HepG2 (cell line): ENCODE results near the gene DDRGK1. TPM values are rescaled to one million over a fixed set of nuclear protein-coding genes. Genes with fewer than 3 reads are reported as not detected.

Experiments
- BRCA1 ChIP-seq: sonication (generic); formaldehyde crosslinking; IDR thresholded peaks from 2 replicates; pipeline ENCODE4 v1.4.0; 2020; ENCODE audit warnings: missing genetic modification reagents
- CCAR2 ChIP-seq: fragments of 200-400 bp; formaldehyde crosslinking; optimal IDR thresholded peaks from 2 replicates; pipeline ENCODE3; 2018; ENCODE audit warnings: low read depth, mild to moderate bottlenecking, low read length, moderate library complexity
- CREB1 ChIP-seq, 2 experiments: fragments of 450-650 bp in 1 of 2; IDR thresholded peaks; 2 replicates each; pipeline ENCODE4 v1.6.1; 2016 to 2017; ENCODE audit warnings: control low read depth in 1 of 2, mild to moderate bottlenecking in 1 of 2, missing compliant biosample characterization in 1 of 2, missing genetic modification characterization in 1 of 2
- FOXO4 ChIP-seq: sonication (generic); formaldehyde crosslinking; conservative IDR thresholded peaks from 2 replicates; pipeline ENCODE4 v1.8.1; 2023; ENCODE audit warnings: missing genetic modification reagents
- JDP2 ChIP-seq: sonication (generic); formaldehyde crosslinking; IDR thresholded peaks from 2 replicates; pipeline ENCODE4 v1.8.1; 2022; ENCODE audit warnings: missing genetic modification reagents, borderline replicate concordance
- RARG ChIP-seq: sonication (generic); formaldehyde crosslinking; IDR thresholded peaks from 2 replicates; pipeline ENCODE4 v1.4.0; 2020; ENCODE audit warnings: low read depth, mild to moderate bottlenecking, missing genetic modification reagents
- RBM22 ChIP-seq: fragments of 200-400 bp; formaldehyde crosslinking; optimal IDR thresholded peaks from 2 replicates; pipeline ENCODE3; 2017; ENCODE audit warnings: mild to moderate bottlenecking, low read length, moderate library complexity
- RELA ChIP-seq: sonication (generic); formaldehyde crosslinking; IDR thresholded peaks from 2 replicates; pipeline ENCODE4 v1.4.0; 2020; ENCODE audit warnings: missing genetic modification reagents
- RFX5 ChIP-seq: IDR thresholded peaks from 2 replicates; pipeline ENCODE4 v1.6.1; 2011; ENCODE audit warnings: low read depth, low read length, improper control_type of control experiment
- RNF2 ChIP-seq: fragments of 450-650 bp; conservative IDR thresholded peaks from 2 replicates; pipeline ENCODE4 v1.6.1; 2016; ENCODE audit warnings: low read depth
- SAP130 ChIP-seq: IDR thresholded peaks from 2 replicates; pipeline ENCODE4 v1.6.1; 2016; ENCODE audit warnings: low read depth
- SIX4 ChIP-seq: sonication (generic); formaldehyde crosslinking; IDR thresholded peaks from 2 replicates; pipeline ENCODE4 v1.4.0; 2020; ENCODE audit warnings: missing genetic modification reagents
- TSC22D2 ChIP-seq: sonication (generic); formaldehyde crosslinking; IDR thresholded peaks from 2 replicates; pipeline ENCODE4 v1.5.1; 2020; ENCODE audit warnings: missing genetic modification reagents, mild to moderate bottlenecking, borderline replicate concordance
- ZNF12 ChIP-seq: sonication (generic); formaldehyde crosslinking; IDR thresholded peaks from 2 replicates; pipeline ENCODE4 v1.5.0; 2020; ENCODE audit warnings: missing genetic modification reagents
- ZNF232 ChIP-seq: sonication (generic); formaldehyde crosslinking; IDR thresholded peaks from 2 replicates; pipeline ENCODE4 v1.4.0; 2020; ENCODE audit warnings: missing genetic modification reagents, borderline replicate concordance
- ZNF317 ChIP-seq: sonication (generic); formaldehyde crosslinking; IDR thresholded peaks from 2 replicates; pipeline ENCODE4 v1.5.0; 2020; ENCODE audit warnings: mild to moderate bottlenecking, missing genetic modification reagents
- ZNF44 ChIP-seq: sonication (generic); formaldehyde crosslinking; IDR thresholded peaks from 2 replicates; pipeline ENCODE4 v1.5.1; 2020; ENCODE audit warnings: mild to moderate bottlenecking, missing genetic modification reagents
- ZNF564 ChIP-seq: sonication (generic); formaldehyde crosslinking; IDR thresholded peaks from 2 replicates; pipeline ENCODE4 v1.8.1; 2023; ENCODE audit warnings: mild to moderate bottlenecking, missing genetic modification reagents
- ZNF605 ChIP-seq: sonication (generic); formaldehyde crosslinking; IDR thresholded peaks from 2 replicates; pipeline ENCODE4 v1.8.0; 2022; ENCODE audit warnings: mild to moderate bottlenecking, missing genetic modification reagents
- ZSCAN12 ChIP-seq: sonication (generic); formaldehyde crosslinking; IDR thresholded peaks from 2 replicates; pipeline ENCODE4 v1.9.0; 2021; ENCODE audit warnings: mild to moderate bottlenecking, missing genetic modification reagents
- polyA plus RNA-seq, 8 experiments: library from polyadenylated mRNA; depleted of rRNA in 3 of 8; stranded (reverse) in 7 of 8; unstranded in 1 of 8; fragments of >200 nt; fragmentation: Illumina TruSeq in 4 of 8; extraction: Trizol in 4 of 8; gene quantifications; 2 replicates each; pipeline versions ENCODE4 v1.2.1 to v1.2.3, GENCODE V29; 2011 to 2016; ENCODE audit warnings: low read depth in 4 of 8, missing spikeins in 1 of 8, mixed read lengths in 1 of 8; ENCODE audit not compliant: insufficient read depth in 1 of 8
- total RNA-seq, 5 experiments: library from RNA; depleted of rRNA; stranded (reverse); fragments of >200 nt; fragmentation: Illumina TruSeq; extraction: Trizol; gene quantifications; 2 replicates each; pipeline ENCODE4 v1.2.3, GENCODE V29; 2016; ENCODE audit warnings: low read depth in 1 of 5
- TF ChIP-seq, protein P1 (sequence below): sonication (generic); formaldehyde crosslinking; IDR thresholded peaks from 2 replicates; pipeline ENCODE4 v1.9.0; 2021; ENCODE audit warnings: missing genetic modification reagents, borderline replicate concordance
- TF ChIP-seq, protein P2 (sequence below): sonication (generic); formaldehyde crosslinking; IDR thresholded peaks from 2 replicates; pipeline ENCODE4 v1.4.0; 2020; ENCODE audit warnings: missing genetic modification reagents
- TF ChIP-seq, protein P3 (sequence below): sonication (generic); formaldehyde crosslinking; IDR thresholded peaks from 2 replicates; pipeline ENCODE4 v1.5.1; 2020; ENCODE audit warnings: missing genetic modification reagents, mild to moderate bottlenecking, borderline replicate concordance

Gene DDRGK1
- total and polyA plus RNA-seq, 2 of the 13 experiments (the other 11 are each of a cell fraction or from before 2014, with no cell fraction given), result 96.7 to 149 TPM

DNA sequence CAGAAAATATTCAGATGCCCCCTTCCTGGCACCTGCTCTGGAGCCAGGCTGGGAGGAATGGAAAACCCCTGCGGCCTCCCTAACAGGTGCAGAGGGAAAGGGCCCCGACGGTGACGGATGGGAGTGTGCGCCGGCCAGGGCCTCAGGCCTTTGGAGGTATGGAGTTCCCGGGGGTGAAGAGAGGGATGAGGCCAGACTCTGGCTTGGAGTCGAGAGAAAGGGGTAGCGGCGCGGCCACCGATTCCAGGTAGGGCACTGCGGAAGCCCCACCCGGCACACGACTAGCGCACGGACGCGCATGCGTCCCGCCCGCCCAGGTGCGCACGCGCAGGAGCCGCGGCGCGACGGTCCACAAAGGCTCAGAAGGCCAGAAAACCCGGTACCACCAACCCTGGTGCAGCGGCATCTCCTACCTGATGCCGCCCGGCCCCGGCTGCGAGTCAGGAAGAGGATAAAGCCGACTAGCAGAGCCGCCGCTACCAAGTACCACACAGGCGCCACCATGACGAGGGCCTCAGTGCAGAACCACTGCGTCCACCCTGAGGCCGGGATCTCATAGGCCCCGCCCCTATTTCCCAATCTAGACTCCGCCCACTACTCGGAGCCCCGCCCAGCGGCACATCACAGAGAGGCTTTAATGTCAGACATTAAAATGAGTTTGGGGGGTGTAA, at the start of gene DDRGK1 (continued):
- TF ChIP-seq RNF2 (peak; percentile 61), ZNF232 (CRISPR knock-in tag) (peak; percentile 96), ZNF605 (CRISPR knock-in tag) (peak; percentile 98; the same call in 1 of the 2 replicates), CREB1 (IDR thresholded peaks at IDR 0.05) (peak; percentile 57; the same call in 1 of the 2 replicates), CREB1 (CRISPR knock-in tag; IDR thresholded peaks at IDR 0.05) (no peak), ZNF44 (CRISPR knock-in tag) (peak; percentile 79), FOXO4 (CRISPR knock-in tag) (peak; percentile 99), RFX5 (no peak), BRCA1 (peak; percentile 87), ZSCAN12 (CRISPR knock-in tag) (peak; percentile 85; the same call in 1 of the 2 replicates), JDP2 (CRISPR knock-in tag) (no peak), SIX4 (CRISPR knock-in tag) (0 out of 2 replicates have a peak, but pooled peaks have one; percentile 21), TSC22D2 (peak; percentile 69; the same call in 1 of the 2 replicates), RELA (CRISPR knock-in tag) (no peak), ZNF317 (CRISPR knock-in tag) (peak; percentile 72), ZNF564 (peak; percentile 84), SAP130 (CRISPR knock-in tag) (peak; percentile 92), RARG (CRISPR knock-in tag) (peak; percentile 89; the same call in 1 of the 2 replicates), ZNF12 (CRISPR knock-in tag) (peak; percentile 9; the same call in 1 of the 2 replicates), RBM22 (no peak), CCAR2 (peak; percentile 39)
- TF ChIP-seq, protein P1, sequence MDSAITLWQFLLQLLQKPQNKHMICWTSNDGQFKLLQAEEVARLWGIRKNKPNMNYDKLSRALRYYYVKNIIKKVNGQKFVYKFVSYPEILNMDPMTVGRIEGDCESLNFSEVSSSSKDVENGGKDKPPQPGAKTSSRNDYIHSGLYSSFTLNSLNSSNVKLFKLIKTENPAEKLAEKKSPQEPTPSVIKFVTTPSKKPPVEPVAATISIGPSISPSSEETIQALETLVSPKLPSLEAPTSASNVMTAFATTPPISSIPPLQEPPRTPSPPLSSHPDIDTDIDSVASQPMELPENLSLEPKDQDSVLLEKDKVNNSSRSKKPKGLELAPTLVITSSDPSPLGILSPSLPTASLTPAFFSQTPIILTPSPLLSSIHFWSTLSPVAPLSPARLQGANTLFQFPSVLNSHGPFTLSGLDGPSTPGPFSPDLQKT, result 0 out of 2 replicates have a peak, but pooled peaks have one; percentile 15
- TF ChIP-seq, protein P2, sequence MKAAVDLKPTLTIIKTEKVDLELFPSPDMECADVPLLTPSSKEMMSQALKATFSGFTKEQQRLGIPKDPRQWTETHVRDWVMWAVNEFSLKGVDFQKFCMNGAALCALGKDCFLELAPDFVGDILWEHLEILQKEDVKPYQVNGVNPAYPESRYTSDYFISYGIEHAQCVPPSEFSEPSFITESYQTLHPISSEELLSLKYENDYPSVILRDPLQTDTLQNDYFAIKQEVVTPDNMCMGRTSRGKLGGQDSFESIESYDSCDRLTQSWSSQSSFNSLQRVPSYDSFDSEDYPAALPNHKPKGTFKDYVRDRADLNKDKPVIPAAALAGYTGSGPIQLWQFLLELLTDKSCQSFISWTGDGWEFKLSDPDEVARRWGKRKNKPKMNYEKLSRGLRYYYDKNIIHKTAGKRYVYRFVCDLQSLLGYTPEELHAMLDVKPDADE (CRISPR knock-in tag), result no peak; the same call in none of the 2 replicates
- TF ChIP-seq, protein P3, sequence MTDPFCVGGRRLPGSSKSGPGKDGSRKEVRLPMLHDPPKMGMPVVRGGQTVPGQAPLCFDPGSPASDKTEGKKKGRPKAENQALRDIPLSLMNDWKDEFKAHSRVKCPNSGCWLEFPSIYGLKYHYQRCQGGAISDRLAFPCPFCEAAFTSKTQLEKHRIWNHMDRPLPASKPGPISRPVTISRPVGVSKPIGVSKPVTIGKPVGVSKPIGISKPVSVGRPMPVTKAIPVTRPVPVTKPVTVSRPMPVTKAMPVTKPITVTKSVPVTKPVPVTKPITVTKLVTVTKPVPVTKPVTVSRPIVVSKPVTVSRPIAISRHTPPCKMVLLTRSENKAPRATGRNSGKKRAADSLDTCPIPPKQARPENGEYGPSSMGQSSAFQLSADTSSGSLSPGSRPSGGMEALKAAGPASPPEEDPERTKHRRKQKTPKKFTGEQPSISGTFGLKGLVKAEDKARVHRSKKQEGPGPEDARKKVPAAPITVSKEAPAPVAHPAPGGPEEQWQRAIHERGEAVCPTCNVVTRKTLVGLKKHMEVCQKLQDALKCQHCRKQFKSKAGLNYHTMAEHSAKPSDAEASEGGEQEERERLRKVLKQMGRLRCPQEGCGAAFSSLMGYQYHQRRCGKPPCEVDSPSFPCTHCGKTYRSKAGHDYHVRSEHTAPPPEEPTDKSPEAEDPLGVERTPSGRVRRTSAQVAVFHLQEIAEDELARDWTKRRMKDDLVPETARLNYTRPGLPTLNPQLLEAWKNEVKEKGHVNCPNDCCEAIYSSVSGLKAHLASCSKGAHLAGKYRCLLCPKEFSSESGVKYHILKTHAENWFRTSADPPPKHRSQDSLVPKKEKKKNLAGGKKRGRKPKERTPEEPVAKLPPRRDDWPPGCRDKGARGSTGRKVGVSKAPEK (CRISPR knock-in tag), result no peak
